B cell (primary cell): ENCODE results near the gene CSF2RB. TPM values are rescaled to one million over a fixed set of nuclear protein-coding genes. Genes with fewer than 3 reads are reported as not detected.

Experiments used
- ATAC-seq: fragments of 200-7000 bp; cut with Tn5 transposase; one replicate; pipeline ENCODE4 v1.10.0; 2021; ENCODE audit warnings: low read depth, mild to moderate bottlenecking, moderate number of reproducible peaks, moderate library complexity
- CTCF ChIA-PET: fragments of 350-600 bp; sonication (Branson Sonifier 250); formaldehyde crosslinking; loops from one replicate; lab custom pipeline; 2021; ENCODE audit warnings: antibody characterized with exemption, inconsistent platforms; lab: Charles Lee
- POLR2A ChIA-PET: fragments of 350-600 bp; sonication (Branson Sonifier 250); formaldehyde crosslinking; loops from one replicate; lab custom pipeline; 2021; ENCODE audit warnings: antibody characterized with exemption; lab: Charles Lee
- DNase-seq: peaks from one replicate; pipeline ENCODE4 v3.0.0; 2013
- H2AFZ ChIP-seq: 2 replicates; pipeline ENCODE4 v1.6.1; 2012; ENCODE audit warnings: mild to moderate bottlenecking, low read depth, low read length; ENCODE audit not compliant: insufficient read depth, poor library complexity, severe bottlenecking
- H3K27ac ChIP-seq, 2 donors: 1 replicate in 1 of 2; 2 replicates in 1 of 2; pipeline ENCODE4 v1.5.1; 2012 to 2013; ENCODE audit warnings: low read length in 2 of 2, mild to moderate bottlenecking in 2 of 2, moderate library complexity in 1 of 2
- H3K27me3 ChIP-seq, 4 experiments: fragments of 200-600 bp in 1 of 4; sonication (generic) in 1 of 4; replicated peaks in 1 of 4; 1 replicate in 2 of 4; 2 replicates in 2 of 4; pipeline versions ENCODE4 v1.6.1 to v1.7.0; 2013 to 2016; ENCODE audit warnings: low read length in 3 of 4, mild to moderate bottlenecking in 2 of 4, mixed read lengths in 1 of 4, moderate library complexity in 1 of 4; ENCODE audit not compliant: insufficient read depth in 4 of 4, control insufficient read depth in 3 of 4; ENCODE audit errors: control extremely low read depth in 1 of 4
- H3K36me3 ChIP-seq, 2 experiments: replicated peaks in 1 of 2; 1 replicate in 1 of 2; 2 replicates in 1 of 2; pipeline versions ENCODE4 v1.6.1 to v1.7.1; 2013; ENCODE audit warnings: low read length in 1 of 2; ENCODE audit not compliant: insufficient read depth in 2 of 2, control insufficient read depth in 1 of 2; ENCODE audit errors: control extremely low read depth in 1 of 2, extremely low read depth in 1 of 2
- H3K4me1 ChIP-seq, 2 donors: fragments of 200-600 bp in 1 of 2; sonication (generic) in 1 of 2; 1 replicate in 1 of 2; 2 replicates in 1 of 2; pipeline versions ENCODE4 v1.5.1 to v1.6.1; 2013 to 2017; ENCODE audit warnings: low read length in 2 of 2; ENCODE audit not compliant: control insufficient read depth in 2 of 2, insufficient read depth in 2 of 2
- H3K4me2 ChIP-seq: replicated peaks from 2 replicates; pipeline ENCODE3; 2012; ENCODE audit warnings: mild to moderate bottlenecking, low read depth, low read length; ENCODE audit not compliant: poor library complexity, severe bottlenecking
- H3K4me3 ChIP-seq, 5 experiments: fragments of 200-600 bp in 1 of 5; sonication (generic) in 1 of 5; 1 replicate in 3 of 5; 2 replicates in 2 of 5; pipeline versions ENCODE4 v1.5.1 to v1.7.0; 2011 to 2016; ENCODE audit warnings: low read length in 4 of 5, mild to moderate bottlenecking in 4 of 5, low read depth in 2 of 5, control low read depth in 1 of 5, moderate library complexity in 1 of 5; ENCODE audit not compliant: insufficient read depth in 1 of 5; ENCODE audit errors: control extremely low read depth in 1 of 5, extremely low read depth in 1 of 5
- H3K79me2 ChIP-seq: fragments of 200-600 bp; sonication (generic); one replicate; pipeline ENCODE4 v1.6.0; 2016; ENCODE audit warnings: low read length; ENCODE audit not compliant: control insufficient read depth, insufficient read depth
- H3K9ac ChIP-seq: fragments of 200-600 bp; sonication (generic); 2 replicates; pipeline ENCODE4 v1.6.1; 2017; ENCODE audit warnings: mild to moderate bottlenecking, low read length, moderate library complexity
- H3K9me3 ChIP-seq, 3 donors: one replicate each; pipeline versions ENCODE4 v1.6.1 to v1.7.1; 2013; ENCODE audit warnings: low read length in 2 of 3; ENCODE audit not compliant: control insufficient read depth in 2 of 3, insufficient read depth in 1 of 3; ENCODE audit errors: control extremely low read depth in 1 of 3
- H4K20me1 ChIP-seq: 2 replicates; pipeline ENCODE4 v1.6.0; 2012; ENCODE audit warnings: mild to moderate bottlenecking, low read length; ENCODE audit not compliant: insufficient read depth, control insufficient read depth, poor library complexity, severe bottlenecking
- H3K27ac Mint-ChIP-seq: one replicate; pipeline ENCODE4 v1.8.0; 2021; ENCODE audit warnings: mixed read lengths
- H3K27me3 Mint-ChIP-seq: one replicate; pipeline ENCODE4 v1.8.0; 2021; ENCODE audit warnings: mixed read lengths
- H3K4me1 Mint-ChIP-seq: one replicate; pipeline ENCODE4 v1.8.0; 2021; ENCODE audit warnings: mixed read lengths
- H3K4me3 Mint-ChIP-seq: one replicate; pipeline ENCODE4 v1.8.0; 2021; ENCODE audit warnings: mixed read lengths
- H3K9me3 Mint-ChIP-seq: one replicate; pipeline ENCODE4 v1.8.0; 2022; ENCODE audit warnings: mixed read lengths; ENCODE audit not compliant: insufficient read depth
- EZH2 ChIP-seq: IDR thresholded peaks from 2 replicates; pipeline ENCODE4 v1.6.1; 2012; ENCODE audit warnings: borderline replicate concordance, low read depth, mild to moderate bottlenecking, moderate library complexity, low read length; ENCODE audit not compliant: insufficient read depth, poor library complexity, severe bottlenecking
- WGBS: methylation state at CpG from one replicate; pipeline ENCODE4 v1.1.5; 2013; ENCODE audit warnings: missing lambda C conversion rate; ENCODE audit not compliant: insufficient coverage; 5-methylcytosine and 5-hydroxymethylcytosine counted together
- intact Hi-C: fragments of 100-400 bp; cut with micrococcal nuclease; formaldehyde crosslinking; loops from one replicate; pipeline ENCODE4 v1.10.0; 2022
- polyA plus RNA-seq: library from polyadenylated mRNA; depleted of rRNA; stranded (reverse); fragments of >200 nt; gene quantifications from 2 replicates; pipeline ENCODE4 v1.2.3, GENCODE V29; 2012
- total RNA-seq, 2 donors: library from RNA; stranded (reverse); fragments of 120-200 nt in 1 of 2; gene quantifications; 1 replicate in 1 of 2; 2 replicates in 1 of 2; pipeline versions ENCODE4 v1.2.3 to v1.2.4, GENCODE V29; 2013 to 2022
- TF ChIP-seq, protein P1 (sequence below): fragments of 200-600 bp; IDR thresholded peaks from one replicate; pipeline ENCODE4 v1.8.0; 2022; ENCODE audit warnings: antibody characterized with exemption, mild to moderate bottlenecking

CSF2RB gene
- total and polyA plus RNA-seq, 2 donors (not counting 1 experiment from before 2014, with no cell fraction given) = 22.0 to 39.7 TPM

DNA sequence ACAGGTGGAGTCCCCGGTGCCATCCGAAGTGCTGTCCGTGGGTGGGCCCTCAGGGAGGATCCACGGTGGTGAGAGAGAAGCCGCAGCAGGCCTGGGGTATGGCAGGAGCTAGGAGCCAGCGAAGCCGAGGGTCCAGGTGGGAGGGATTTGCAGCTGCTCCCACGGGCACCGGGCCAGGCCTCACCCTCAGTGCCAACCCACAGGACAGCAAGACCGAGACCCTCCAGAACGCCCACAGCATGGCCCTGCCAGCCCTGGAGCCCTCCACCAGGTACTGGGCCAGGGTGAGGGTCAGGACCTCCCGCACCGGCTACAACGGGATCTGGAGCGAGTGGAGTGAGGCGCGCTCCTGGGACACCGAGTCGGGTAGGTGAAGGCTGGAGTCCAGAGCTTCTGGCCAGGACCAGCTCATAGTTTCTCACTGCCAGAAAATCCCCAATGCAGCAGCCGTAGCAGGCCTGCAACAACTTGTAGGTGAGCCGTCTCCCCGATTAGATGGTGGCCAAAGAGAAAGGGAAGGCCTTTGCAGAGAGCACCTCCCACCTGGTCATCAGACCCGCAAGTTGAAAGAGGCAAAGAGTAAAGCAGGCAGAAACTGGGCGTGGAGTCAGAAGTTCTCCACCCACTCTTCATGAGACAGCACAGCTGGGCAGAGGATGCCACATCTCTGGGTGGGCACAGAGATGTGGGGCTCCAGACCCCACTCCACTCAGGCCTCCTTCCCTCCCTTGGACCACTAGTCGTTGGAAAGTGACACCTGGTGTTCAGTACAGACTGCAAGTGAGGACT, 20.4 kb downstream of the CSF2RB start:
- Histone ChIP-seq H3K9ac (no peak overlapping the region), H3K4me1 (peaks cover 0 to 8% of the 10 kb centered on the region in 2 donors), H3K4me3 (no peak overlapping the region), H3K4me2 (no peak overlapping the region), H3K27me3 (no peaks in the 10 kb centered on the region), H3K79me2 (no peaks in the 10 kb centered on the region), H3K36me3 (peaks cover 0 to 36% of the 10 kb centered on the region in 2 experiments), H3K27ac (no peak overlapping the region), H2AFZ (no peak overlapping the region), H3K9me3 (no peaks in the 10 kb centered on the region), H4K20me1 (no peaks in the 10 kb centered on the region)
- no peaks in the 10 kb centered on the region for H3K9me3 Mint-ChIP-seq
- ChIA-PET CTCF (no interaction called here), POLR2A (no interaction called here)
- no peak overlapping the region for H3K4me3 Mint-ChIP-seq
- peaks cover 16% of the 10 kb centered on the region for H3K4me1 Mint-ChIP-seq
- TF ChIP-seq EZH2 = no peak
- TF ChIP-seq, protein P1, sequence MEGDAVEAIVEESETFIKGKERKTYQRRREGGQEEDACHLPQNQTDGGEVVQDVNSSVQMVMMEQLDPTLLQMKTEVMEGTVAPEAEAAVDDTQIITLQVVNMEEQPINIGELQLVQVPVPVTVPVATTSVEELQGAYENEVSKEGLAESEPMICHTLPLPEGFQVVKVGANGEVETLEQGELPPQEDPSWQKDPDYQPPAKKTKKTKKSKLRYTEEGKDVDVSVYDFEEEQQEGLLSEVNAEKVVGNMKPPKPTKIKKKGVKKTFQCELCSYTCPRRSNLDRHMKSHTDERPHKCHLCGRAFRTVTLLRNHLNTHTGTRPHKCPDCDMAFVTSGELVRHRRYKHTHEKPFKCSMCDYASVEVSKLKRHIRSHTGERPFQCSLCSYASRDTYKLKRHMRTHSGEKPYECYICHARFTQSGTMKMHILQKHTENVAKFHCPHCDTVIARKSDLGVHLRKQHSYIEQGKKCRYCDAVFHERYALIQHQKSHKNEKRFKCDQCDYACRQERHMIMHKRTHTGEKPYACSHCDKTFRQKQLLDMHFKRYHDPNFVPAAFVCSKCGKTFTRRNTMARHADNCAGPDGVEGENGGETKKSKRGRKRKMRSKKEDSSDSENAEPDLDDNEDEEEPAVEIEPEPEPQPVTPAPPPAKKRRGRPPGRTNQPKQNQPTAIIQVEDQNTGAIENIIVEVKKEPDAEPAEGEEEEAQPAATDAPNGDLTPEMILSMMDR = no peak
- DNase-seq (no peak), ATAC-seq (no peak)
- 98% methylated on average over 20 of the region's 25 CpGs for WGBS
- H3K27ac Mint-ChIP-seq = no peak overlapping the region
- intact Hi-C loops = no loop called here
- H3K27me3 Mint-ChIP-seq = no peaks in the 10 kb centered on the region
